ENCODE results near the gene UNC5C. TPM values are rescaled to one million over a fixed set of nuclear protein-coding genes. Genes with fewer than 3 reads are reported as not detected.

The UNC5C gene
- polyA plus RNA-seq, 1 donor (not counting 4 experiments of a cell fraction or from before 2014, with no cell fraction given) = not detected

GRCh38 chr4:95537863-95538488 is 10.8 kb downstream of the UNC5C start:
- Histone ChIP-seq H3K79me2 (ENCODE audit: control insufficient read depth, insufficient read depth, low read length) (no peaks in the 10 kb centered on the region), H3K4me3 (ENCODE audit: control insufficient read depth in 2 of 3, extremely low read depth in 1 of 3, insufficient read depth in 2 of 3, low read depth in 1 of 3, low read length in 3 of 3) (no peak overlapping the region), H3K4me2 (ENCODE audit: control insufficient read depth, extremely low read depth, insufficient read depth, low read depth, low read length) (no peak overlapping the region), H3K36me3 (ENCODE audit: control insufficient read depth in 2 of 2, extremely low read depth in 1 of 2, insufficient read depth in 2 of 2, low read length in 2 of 2) (no peaks in the 10 kb centered on the region), H2AFZ (ENCODE audit: control insufficient read depth, low read length) (no peak overlapping the region), H3K27me3 (ENCODE audit: control insufficient read depth, extremely low read depth, insufficient read depth, low read length) (peaks cover 12% of the 10 kb centered on the region), H3K27ac (ENCODE audit: control insufficient read depth, insufficient read depth, low read length) (no peak overlapping the region), H3K9ac (ENCODE audit: control insufficient read depth, extremely low read depth, insufficient read depth, low read length) (no peak overlapping the region), H3K9me3 (ENCODE audit: control insufficient read depth, low read depth, low read length) (no peaks in the 10 kb centered on the region), H3K9me1 (ENCODE audit: control insufficient read depth, extremely low read depth, insufficient read depth, low read length) (no peaks in the 10 kb centered on the region), H4K20me1 (ENCODE audit: control insufficient read depth, extremely low read depth, insufficient read depth, low read length) (no peaks in the 10 kb centered on the region), H3K4me1 (ENCODE audit: control insufficient read depth, extremely low read depth, insufficient read depth, low read length) (no peaks in the 10 kb centered on the region)
- DNase-seq (ENCODE audit: low read depth, low spot score) (no peak), FAIRE-seq (no peak)
- TF ChIP-seq CTCF (optimal IDR thresholded peaks at IDR 0.05 in 1 of 3, IDR thresholded peaks at IDR 0.05 in 1 of 3, conservative IDR thresholded peaks at IDR 0.05 in 1 of 3; ENCODE audit: extremely low read depth in 1 of 3, insufficient read depth in 2 of 3, low read length in 3 of 3) (no peak), EZH2 (IDR thresholded peaks at IDR 0.05; ENCODE audit: low read length) (no peak)
- dilution Hi-C loops (cut with MboI; ENCODE audit: extremely low pct_ligation_motif_present, low sequenced_read_pairs) = no loop called here

GRCh38 chr4:95537191-95537590 is 11.6 kb downstream of the UNC5C start:
- Histone ChIP-seq H3K27ac (ENCODE audit: control insufficient read depth, insufficient read depth, low read length) (no peak overlapping the region), H3K4me2 (ENCODE audit: control insufficient read depth, extremely low read depth, insufficient read depth, low read depth, low read length) (no peak overlapping the region), H3K27me3 (ENCODE audit: control insufficient read depth, extremely low read depth, insufficient read depth, low read length) (peaks cover 11% of the 10 kb centered on the region), H3K9ac (ENCODE audit: control insufficient read depth, extremely low read depth, insufficient read depth, low read length) (no peak overlapping the region), H3K4me3 (ENCODE audit: control insufficient read depth in 2 of 3, extremely low read depth in 1 of 3, insufficient read depth in 2 of 3, low read depth in 1 of 3, low read length in 3 of 3) (no peak overlapping the region), H3K79me2 (ENCODE audit: control insufficient read depth, insufficient read depth, low read length) (no peaks in the 10 kb centered on the region), H2AFZ (ENCODE audit: control insufficient read depth, low read length) (no peak overlapping the region), H4K20me1 (ENCODE audit: control insufficient read depth, extremely low read depth, insufficient read depth, low read length) (no peaks in the 10 kb centered on the region), H3K36me3 (ENCODE audit: control insufficient read depth in 2 of 2, extremely low read depth in 1 of 2, insufficient read depth in 2 of 2, low read length in 2 of 2) (no peaks in the 10 kb centered on the region), H3K9me1 (ENCODE audit: control insufficient read depth, extremely low read depth, insufficient read depth, low read length) (no peaks in the 10 kb centered on the region), H3K9me3 (ENCODE audit: control insufficient read depth, low read depth, low read length) (no peaks in the 10 kb centered on the region), H3K4me1 (ENCODE audit: control insufficient read depth, extremely low read depth, insufficient read depth, low read length) (no peaks in the 10 kb centered on the region)
- no peak for FAIRE-seq
- DNase-seq (ENCODE audit: low read depth, low spot score) = no peak
- dilution Hi-C loops (cut with MboI; ENCODE audit: extremely low pct_ligation_motif_present, low sequenced_read_pairs) = no loop called here
- TF ChIP-seq CTCF (optimal IDR thresholded peaks at IDR 0.05 in 1 of 3, IDR thresholded peaks at IDR 0.05 in 1 of 3, conservative IDR thresholded peaks at IDR 0.05 in 1 of 3; ENCODE audit: extremely low read depth in 1 of 3, insufficient read depth in 2 of 3, low read length in 3 of 3) (no peak), EZH2 (IDR thresholded peaks at IDR 0.05; ENCODE audit: low read length) (no peak)

Data from keratinocyte (primary cell).